ENCODE data around the gene FBXO30.

FBXO30 gene

GRCh38 chr6:145824344-145824743 is 9.7 kb upstream of the FBXO30 start:
- H3K4me3 ChIP-seq (ENCODE audit: low read depth, low read length), result no peak overlapping the region
- TF ChIP-seq, protein P1, sequence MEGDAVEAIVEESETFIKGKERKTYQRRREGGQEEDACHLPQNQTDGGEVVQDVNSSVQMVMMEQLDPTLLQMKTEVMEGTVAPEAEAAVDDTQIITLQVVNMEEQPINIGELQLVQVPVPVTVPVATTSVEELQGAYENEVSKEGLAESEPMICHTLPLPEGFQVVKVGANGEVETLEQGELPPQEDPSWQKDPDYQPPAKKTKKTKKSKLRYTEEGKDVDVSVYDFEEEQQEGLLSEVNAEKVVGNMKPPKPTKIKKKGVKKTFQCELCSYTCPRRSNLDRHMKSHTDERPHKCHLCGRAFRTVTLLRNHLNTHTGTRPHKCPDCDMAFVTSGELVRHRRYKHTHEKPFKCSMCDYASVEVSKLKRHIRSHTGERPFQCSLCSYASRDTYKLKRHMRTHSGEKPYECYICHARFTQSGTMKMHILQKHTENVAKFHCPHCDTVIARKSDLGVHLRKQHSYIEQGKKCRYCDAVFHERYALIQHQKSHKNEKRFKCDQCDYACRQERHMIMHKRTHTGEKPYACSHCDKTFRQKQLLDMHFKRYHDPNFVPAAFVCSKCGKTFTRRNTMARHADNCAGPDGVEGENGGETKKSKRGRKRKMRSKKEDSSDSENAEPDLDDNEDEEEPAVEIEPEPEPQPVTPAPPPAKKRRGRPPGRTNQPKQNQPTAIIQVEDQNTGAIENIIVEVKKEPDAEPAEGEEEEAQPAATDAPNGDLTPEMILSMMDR (IDR thresholded peaks at IDR 0.05; ENCODE audit: insufficient read depth, low read length, missing control alignments), result no peak
- DNase-seq (ENCODE audit: low read depth, low spot score), result no peak
- POLR2A ChIA-PET, result no interaction called here
- CTCF ChIA-PET, result no interaction called here

DNA sequence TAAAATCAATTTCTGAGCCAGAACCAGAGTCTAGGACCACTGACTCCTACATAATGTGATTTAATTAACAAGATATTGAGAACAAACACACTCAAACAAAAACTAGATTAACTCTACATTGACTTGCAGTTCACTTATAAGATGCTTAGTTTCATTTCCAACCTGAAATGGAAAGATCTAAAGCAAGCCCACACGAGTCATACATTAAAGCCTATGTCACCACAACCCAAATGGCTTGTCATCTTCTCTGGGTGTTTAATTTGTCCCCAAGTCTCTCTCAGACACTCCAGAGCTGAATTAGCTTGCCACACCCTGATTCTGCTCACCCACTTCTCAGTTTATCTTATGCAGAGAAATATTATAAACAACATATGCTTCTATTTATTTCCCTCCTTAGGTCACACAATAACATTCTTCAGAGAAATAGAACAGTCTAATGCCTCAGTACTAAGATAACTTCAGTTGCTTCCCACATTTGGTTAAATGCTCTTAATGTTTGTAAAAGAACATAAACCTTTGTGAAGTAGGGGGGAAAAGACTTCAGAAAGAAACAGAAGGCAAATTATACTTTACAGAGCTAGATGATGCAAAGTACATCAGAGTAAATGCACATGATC is 8.8 kb upstream of the FBXO30 start:
- POLR2A ChIA-PET, result no interaction called here
- H3K4me3 ChIP-seq (ENCODE audit: low read depth, low read length), result no peak overlapping the region
- CTCF ChIA-PET, result no interaction called here
- no peak for DNase-seq (ENCODE audit: low read depth, low spot score)
- TF ChIP-seq, protein P1 (IDR thresholded peaks at IDR 0.05; ENCODE audit: insufficient read depth, low read length, missing control alignments), result no peak

DNA sequence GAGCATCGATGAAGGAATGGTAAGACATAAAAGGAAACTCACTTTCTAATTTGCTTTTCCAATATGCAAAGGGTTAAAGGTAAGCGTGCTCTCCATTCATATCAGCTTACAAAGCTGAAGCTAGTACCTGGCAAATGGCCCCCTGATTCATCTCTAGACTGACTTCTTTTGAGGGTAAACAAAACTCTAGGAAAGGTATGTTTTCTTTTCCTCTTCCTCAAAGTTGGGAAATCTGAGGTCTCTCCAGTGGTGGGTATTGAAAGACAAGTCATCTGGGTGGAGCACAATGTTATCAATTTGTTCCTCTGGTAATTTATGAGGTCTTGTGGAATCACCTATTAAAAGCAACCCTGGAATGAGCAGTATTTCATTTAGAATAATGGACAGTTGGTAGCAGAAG is 7.9 kb upstream of the FBXO30 start:
- TF ChIP-seq, protein P1 (IDR thresholded peaks at IDR 0.05; ENCODE audit: insufficient read depth, low read length, missing control alignments), result no peak
- CTCF ChIA-PET, result no interaction called here
- H3K4me3 ChIP-seq (ENCODE audit: low read depth, low read length), result no peak overlapping the region
- POLR2A ChIA-PET, result no interaction called here
- no peak for DNase-seq (ENCODE audit: low read depth, low spot score)

GRCh38 chr6:145819994-145820393 is 5.4 kb upstream of the FBXO30 start:
- POLR2A ChIA-PET, result no interaction called here
- CTCF ChIA-PET, result no interaction called here
- TF ChIP-seq, protein P1 (IDR thresholded peaks at IDR 0.05; ENCODE audit: insufficient read depth, low read length, missing control alignments), result no peak
- H3K4me3 ChIP-seq (ENCODE audit: low read depth, low read length), result no peak overlapping the region
- DNase-seq (ENCODE audit: low read depth, low spot score), result no peak

- ChIA-PET POLR2A (no interaction called here), CTCF (no interaction called here)
- TF ChIP-seq, protein P1 (IDR thresholded peaks at IDR 0.05; ENCODE audit: insufficient read depth, low read length, missing control alignments), result no peak
- H3K4me3 ChIP-seq (ENCODE audit: low read depth, low read length), result no peak overlapping the region
- DNase-seq (ENCODE audit: low read depth, low spot score), result no peak
Observed at GRCh38 chr6:145818796-145819195, 4.2 kb upstream of the FBXO30 start.

DNA sequence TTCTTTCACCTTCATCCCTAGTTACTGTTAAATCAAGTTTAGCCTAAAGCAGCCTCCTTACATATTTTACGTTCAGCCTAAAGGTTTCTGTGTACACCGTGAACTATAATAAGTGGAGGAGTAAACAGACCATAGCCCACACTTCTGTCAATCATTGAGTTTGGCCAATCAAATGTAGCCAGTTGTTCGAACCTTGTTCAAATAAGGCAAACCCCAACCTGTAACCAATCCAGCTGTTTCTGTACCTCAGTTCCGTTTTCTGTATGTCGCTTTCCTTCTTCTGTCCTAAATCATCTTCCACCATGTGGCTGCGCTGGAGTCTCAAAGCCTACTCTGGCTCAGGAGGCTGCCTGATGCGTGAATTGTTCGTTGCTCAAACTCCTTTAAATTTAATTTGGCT is 1.8 kb upstream of the FBXO30 start:
- CTCF ChIA-PET, result interaction anchor here (1.0 to 1.5 kb wide), 2 partner anchors 10 to 14 kb away, joined by 3 to 8 read pairs; no protein-coding TSS in a partner anchor
- DNase-seq (ENCODE audit: low read depth, low spot score), result no peak
- POLR2A ChIA-PET, result no interaction called here
- H3K4me3 ChIP-seq (ENCODE audit: low read depth, low read length), result no peak overlapping the region
- TF ChIP-seq, protein P1 (IDR thresholded peaks at IDR 0.05; ENCODE audit: insufficient read depth, low read length, missing control alignments), result no peak
